Esophagus muscularis mucosa (tissue), 3 donors: ENCODE results near the gene S100Z.

Experiments
- POLR2A ChIP-seq: fragments of 450-650 bp; IDR thresholded peaks from one replicate; pipeline ENCODE4 v1.6.1; 2017; ENCODE audit warnings: antibody characterized with exemption, moderate library complexity, mild to moderate bottlenecking, low read depth
- TF ChIP-seq, protein P1 (sequence below), 3 experiments: fragments of 200-600 bp in 2 of 3; fragments of 450-650 bp in 1 of 3; sonication (generic) in 2 of 3; IDR thresholded peaks; one replicate each; pipeline ENCODE4 v1.5.1; 2017 to 2019; ENCODE audit warnings: antibody characterized with exemption in 3 of 3, mild to moderate bottlenecking in 2 of 3, moderate library complexity in 1 of 3

DNA sequence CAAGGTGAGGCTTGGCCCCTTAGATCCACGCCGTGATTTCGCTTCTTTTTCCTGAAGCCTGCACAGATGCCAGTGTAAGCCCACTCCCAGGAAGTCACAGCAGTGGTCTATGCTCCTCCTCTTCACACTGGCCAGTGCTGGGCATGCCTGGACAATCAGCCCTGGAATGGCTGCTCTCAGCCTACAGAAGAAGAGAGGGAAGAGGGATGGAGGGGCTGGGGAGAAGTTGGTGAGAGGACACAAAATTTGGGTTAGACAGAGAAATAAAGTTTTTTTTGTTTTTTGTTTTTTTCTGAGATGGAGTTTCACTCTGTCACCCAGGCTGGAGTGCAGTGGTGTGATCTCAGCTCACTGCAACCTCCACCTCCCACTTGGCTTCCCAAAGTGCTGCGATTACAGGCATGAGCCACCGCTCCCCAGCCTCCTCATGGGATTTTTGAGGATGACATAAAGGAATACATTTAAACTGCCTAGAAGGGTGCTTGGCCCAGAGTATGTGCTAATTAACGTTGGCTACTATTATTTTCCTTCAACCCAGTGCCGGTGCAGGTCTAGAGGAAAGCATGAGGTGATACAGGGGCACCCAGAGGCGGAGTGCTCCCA is 830 bp downstream of the S100Z start:
- TF ChIP-seq, protein P1, sequence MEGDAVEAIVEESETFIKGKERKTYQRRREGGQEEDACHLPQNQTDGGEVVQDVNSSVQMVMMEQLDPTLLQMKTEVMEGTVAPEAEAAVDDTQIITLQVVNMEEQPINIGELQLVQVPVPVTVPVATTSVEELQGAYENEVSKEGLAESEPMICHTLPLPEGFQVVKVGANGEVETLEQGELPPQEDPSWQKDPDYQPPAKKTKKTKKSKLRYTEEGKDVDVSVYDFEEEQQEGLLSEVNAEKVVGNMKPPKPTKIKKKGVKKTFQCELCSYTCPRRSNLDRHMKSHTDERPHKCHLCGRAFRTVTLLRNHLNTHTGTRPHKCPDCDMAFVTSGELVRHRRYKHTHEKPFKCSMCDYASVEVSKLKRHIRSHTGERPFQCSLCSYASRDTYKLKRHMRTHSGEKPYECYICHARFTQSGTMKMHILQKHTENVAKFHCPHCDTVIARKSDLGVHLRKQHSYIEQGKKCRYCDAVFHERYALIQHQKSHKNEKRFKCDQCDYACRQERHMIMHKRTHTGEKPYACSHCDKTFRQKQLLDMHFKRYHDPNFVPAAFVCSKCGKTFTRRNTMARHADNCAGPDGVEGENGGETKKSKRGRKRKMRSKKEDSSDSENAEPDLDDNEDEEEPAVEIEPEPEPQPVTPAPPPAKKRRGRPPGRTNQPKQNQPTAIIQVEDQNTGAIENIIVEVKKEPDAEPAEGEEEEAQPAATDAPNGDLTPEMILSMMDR (IDR thresholded peaks at IDR 0.05): no peak
- TF ChIP-seq POLR2A: no peak
